GM23248 (cell line): Measurements from ENCODE around the gene CISH.

Experiments
- EZH2 ChIP-seq: fragments of 200-600 bp; sonication (generic); IDR thresholded peaks from 2 replicates; pipeline ENCODE4 v1.6.1; 2018; ENCODE audit warnings: antibody characterized with exemption, mild to moderate bottlenecking; ENCODE audit not compliant: insufficient read depth, poor library complexity, severe bottlenecking
- EZH2phosphoT487 ChIP-seq: fragments of 200-600 bp; sonication (generic); IDR thresholded peaks from 2 replicates; pipeline ENCODE4 v1.6.1; 2018; ENCODE audit warnings: antibody characterized with exemption, moderate library complexity, mild to moderate bottlenecking, low read depth; ENCODE audit not compliant: insufficient read depth

DNA sequence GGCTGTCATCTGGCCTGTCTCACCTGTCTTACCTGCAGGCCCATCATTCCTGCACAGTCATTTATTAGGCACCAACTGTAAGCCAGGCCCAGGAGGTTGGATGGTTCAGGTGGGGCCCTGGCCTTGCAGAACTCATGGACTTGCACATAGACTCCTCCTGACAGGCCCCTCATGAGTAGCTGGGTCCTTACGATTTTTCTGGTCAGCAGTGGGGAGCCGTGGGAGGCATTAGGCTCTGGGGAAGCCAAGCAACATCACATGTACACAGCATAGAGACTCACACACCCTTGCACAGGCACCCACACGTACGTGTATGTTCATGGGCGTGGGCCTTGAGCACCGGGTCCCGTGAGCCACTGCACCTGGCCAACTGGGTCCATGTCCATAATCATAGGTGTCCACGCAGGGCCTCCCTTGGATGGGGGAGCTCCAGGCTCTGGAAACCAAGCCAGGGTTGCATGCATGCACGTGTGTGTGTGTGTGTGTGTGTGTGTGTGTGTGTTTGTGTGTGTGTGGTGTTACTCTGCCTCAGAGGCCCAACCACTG, 20.3 kb downstream of the CISH start:
- no peak for TF ChIP-seq EZH2
- no peak for TF ChIP-seq EZH2phosphoT487
